ENCODE measurements around the gene B3GNT4.
"Not testable (repeated sequence)": the region's sequence is repeated elsewhere in the genome, so short reads cannot be mapped to it uniquely, and the experiment has no call there.

B3GNT4 gene

DNA sequence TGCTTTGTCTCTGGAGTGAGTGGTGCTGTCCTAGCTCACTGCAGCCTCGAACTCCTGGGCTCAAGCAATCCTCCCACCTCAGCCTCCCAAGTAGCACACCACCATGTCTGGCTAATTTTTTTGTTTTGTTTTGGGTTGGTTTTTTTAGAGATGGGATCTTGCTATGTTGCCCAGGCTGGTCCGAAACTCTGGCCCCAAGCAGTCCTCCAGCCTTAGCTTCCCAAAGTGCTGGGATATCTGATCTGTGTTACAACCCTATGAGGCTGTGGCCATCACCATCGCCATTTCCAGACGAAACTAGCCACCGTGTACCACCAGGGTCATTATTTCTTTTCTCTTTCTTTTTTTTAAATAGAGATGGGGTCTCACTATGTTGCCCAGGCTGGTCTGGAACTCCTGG, 32.1 kb upstream of the B3GNT4 start:
- Mint-ChIP-seq H3K4me1 (no peaks in the 10 kb centered on the region), H3K9me3 (no peaks in the 10 kb centered on the region)

DNA sequence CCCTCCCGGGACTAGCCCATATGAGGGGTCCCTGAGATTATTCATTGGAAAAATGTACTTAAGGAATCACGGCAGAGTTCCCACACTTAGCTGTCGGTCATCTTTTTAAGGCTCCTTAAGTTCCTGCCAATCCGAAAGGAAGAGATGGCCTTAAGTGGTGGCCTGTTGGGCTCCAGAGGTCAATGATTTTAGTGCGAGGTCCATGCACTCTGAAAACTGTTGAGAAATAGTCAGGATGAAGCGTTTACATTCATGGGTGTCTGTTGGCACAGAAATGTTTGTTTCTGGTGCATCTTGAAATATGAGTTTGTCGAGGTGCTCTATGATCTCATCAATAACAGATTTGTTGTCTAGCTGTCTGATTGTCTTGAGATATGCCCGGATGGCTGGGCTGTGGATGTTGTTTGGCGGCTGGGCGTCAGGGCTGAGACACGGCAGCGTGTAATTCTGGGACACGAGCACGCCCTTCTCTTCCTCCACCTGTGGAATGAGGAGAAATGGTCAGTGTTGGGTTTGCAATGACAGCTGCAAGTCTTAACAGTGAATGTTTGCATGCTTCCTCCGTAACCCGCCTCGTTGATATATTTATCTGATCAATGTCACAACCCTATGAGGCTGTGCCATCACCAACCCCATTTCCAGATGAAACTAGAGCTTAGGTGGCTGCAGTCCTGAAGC, 31.1 kb upstream of the B3GNT4 start:
- Mint-ChIP-seq H3K9me3 (no peaks in the 10 kb centered on the region), H3K27me3 (ENCODE audit: low read depth) (peaks cover 15% of the 10 kb centered on the region), H3K4me3 (no peak overlapping the region), H3K36me3 (ENCODE audit: low read depth) (no peaks in the 10 kb centered on the region), H3K4me1 (no peaks in the 10 kb centered on the region), H3K27ac (no peak overlapping the region)
- TF ChIP-seq, protein P1, sequence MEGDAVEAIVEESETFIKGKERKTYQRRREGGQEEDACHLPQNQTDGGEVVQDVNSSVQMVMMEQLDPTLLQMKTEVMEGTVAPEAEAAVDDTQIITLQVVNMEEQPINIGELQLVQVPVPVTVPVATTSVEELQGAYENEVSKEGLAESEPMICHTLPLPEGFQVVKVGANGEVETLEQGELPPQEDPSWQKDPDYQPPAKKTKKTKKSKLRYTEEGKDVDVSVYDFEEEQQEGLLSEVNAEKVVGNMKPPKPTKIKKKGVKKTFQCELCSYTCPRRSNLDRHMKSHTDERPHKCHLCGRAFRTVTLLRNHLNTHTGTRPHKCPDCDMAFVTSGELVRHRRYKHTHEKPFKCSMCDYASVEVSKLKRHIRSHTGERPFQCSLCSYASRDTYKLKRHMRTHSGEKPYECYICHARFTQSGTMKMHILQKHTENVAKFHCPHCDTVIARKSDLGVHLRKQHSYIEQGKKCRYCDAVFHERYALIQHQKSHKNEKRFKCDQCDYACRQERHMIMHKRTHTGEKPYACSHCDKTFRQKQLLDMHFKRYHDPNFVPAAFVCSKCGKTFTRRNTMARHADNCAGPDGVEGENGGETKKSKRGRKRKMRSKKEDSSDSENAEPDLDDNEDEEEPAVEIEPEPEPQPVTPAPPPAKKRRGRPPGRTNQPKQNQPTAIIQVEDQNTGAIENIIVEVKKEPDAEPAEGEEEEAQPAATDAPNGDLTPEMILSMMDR (IDR thresholded peaks at IDR 0.05; ENCODE audit: unreplicated experiment in 3 of 3), result no peak

More for the DNA sequence above, 32.1 kb upstream of the B3GNT4 start:
- H3K36me3 Mint-ChIP-seq (ENCODE audit: low read depth), result no peaks in the 10 kb centered on the region
- peaks cover 12% of the 10 kb centered on the region for H3K27me3 Mint-ChIP-seq (ENCODE audit: low read depth)
- TF ChIP-seq, protein P1 (IDR thresholded peaks at IDR 0.05; ENCODE audit: unreplicated experiment in 3 of 3), result no peak
- H3K27ac Mint-ChIP-seq, result no peak overlapping the region
- no peak overlapping the region for H3K4me3 Mint-ChIP-seq

GRCh38 chr12:122174155-122174845, 29.2 kb upstream of the B3GNT4 start, which contains the start of gene IL31:
Gene IL31, minus strand, starts transcription at chr12:122174221. Its CDS starts 49 bp downstream, at chr12:122174172.
- Mint-ChIP-seq H3K27ac (no peak within 1 kb of the TSS), H3K9me3 (no peaks in the 10 kb centered on the region), H3K27me3 (ENCODE audit: low read depth) (peaks cover 21% of the 10 kb centered on the region), H3K36me3 (ENCODE audit: low read depth) (no peaks in the 10 kb centered on the region), H3K4me1 (no peaks in the 10 kb centered on the region), H3K4me3 (no peak within 1 kb of the TSS)
- TF ChIP-seq, protein P1 (IDR thresholded peaks at IDR 0.05; ENCODE audit: unreplicated experiment in 3 of 3), result no peak

DNA sequence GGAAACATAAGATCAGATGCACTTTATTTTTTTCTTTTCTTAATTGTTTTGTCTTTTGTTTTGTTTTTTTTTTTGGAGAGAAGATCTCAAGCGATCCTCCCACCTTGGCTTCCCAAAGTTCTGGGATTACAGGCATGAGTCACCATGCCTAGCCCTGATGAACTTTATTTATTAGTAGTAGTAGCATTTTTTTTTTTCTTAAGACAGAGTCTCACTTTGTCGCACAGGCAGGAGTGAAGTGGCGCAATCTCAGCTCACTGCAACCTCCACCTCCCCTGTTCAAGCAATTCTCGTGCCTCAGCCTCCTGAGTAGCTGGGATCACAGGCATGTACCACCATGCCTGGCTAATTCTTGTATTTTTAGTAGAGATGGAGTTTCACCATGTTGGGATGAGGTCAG, 27.0 kb upstream of the B3GNT4 start:
- not testable (repeated sequence) for H3K9me3 Mint-ChIP-seq; H3K4me1 Mint-ChIP-seq; H3K36me3 Mint-ChIP-seq (ENCODE audit: low read depth); H3K27ac Mint-ChIP-seq; H3K4me3 Mint-ChIP-seq
- peaks cover 24% of the 10 kb centered on the region for H3K27me3 Mint-ChIP-seq (ENCODE audit: low read depth)

- Mint-ChIP-seq H3K4me1 (no peaks in the 10 kb centered on the region), H3K27ac (peak within 1 kb of the TSS in 2 of 3 experiments; percentile 27 to 44), H3K27me3 (ENCODE audit: low read depth) (peaks cover 16% of the 10 kb centered on the region), H3K9me3 (no peaks in the 10 kb centered on the region), H3K36me3 (ENCODE audit: low read depth) (no peaks in the 10 kb centered on the region), H3K4me3 (peak within 1 kb of the TSS; percentile 81 to 89 (median 88))
- TF ChIP-seq, protein P1 (IDR thresholded peaks at IDR 0.05; ENCODE audit: unreplicated experiment in 3 of 3), result no peak
Measured at GRCh38 chr12:122182887-122183587, 20.5 kb upstream of the B3GNT4 start, which contains the start of gene LRRC43. Gene LRRC43, plus strand, starts transcription at chr12:122183123. Its CDS starts 22 bp downstream, at chr12:122183145.

DNA sequence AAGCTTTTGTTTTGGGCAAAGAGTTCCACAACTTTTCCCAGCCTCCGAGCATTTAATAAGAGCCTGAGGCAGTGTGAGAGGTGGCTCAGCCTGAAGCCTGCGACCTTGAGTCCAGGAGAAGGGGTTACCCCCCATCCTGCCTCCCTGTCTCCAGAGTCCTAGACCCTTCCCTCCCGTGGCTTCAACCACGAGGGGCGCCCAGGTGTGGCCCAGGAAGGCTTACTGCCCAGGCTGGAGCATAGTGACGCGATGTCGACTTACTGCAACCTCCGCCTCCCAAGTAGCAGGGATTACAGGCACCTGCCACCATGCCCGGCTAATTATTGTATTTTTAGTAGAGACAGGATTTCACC, 19.9 kb upstream of the B3GNT4 start:
- peaks cover 10% of the 10 kb centered on the region for H3K27me3 Mint-ChIP-seq (ENCODE audit: low read depth)
- no peaks in the 10 kb centered on the region for H3K9me3 Mint-ChIP-seq
- H3K27ac Mint-ChIP-seq, result no peak overlapping the region
- no peaks in the 10 kb centered on the region for H3K4me1 Mint-ChIP-seq
- no peaks in the 10 kb centered on the region for H3K36me3 Mint-ChIP-seq (ENCODE audit: low read depth)
- H3K4me3 Mint-ChIP-seq, result peak overlapping the region; percentile 72 to 76 (median 75)
- TF ChIP-seq, protein P1 (IDR thresholded peaks at IDR 0.05; ENCODE audit: unreplicated experiment in 3 of 3), result no peak

Measured in nephron (organoid).